HEK293 (cell line): ENCODE data around the gene ANXA4.

Experiments
- CTCF ChIA-PET: fragments of 350-600 bp; formaldehyde crosslinking; extraction: SDS; loops from one replicate; lab custom pipeline; 2021; ENCODE audit warnings: antibody characterized with exemption; lab: Yijun Ruan, JAX
- POLR2A ChIA-PET: fragments of 300-600 bp; formaldehyde crosslinking; extraction: SDS; loops from one replicate; lab custom pipeline; 2020; ENCODE audit warnings: antibody characterized with exemption, inconsistent platforms; lab: Yijun Ruan, JAX
- H3K27ac ChIP-seq: fragments of 200-500 bp; sonication (Bioruptor generic); 2 replicates; pipeline ENCODE4 v1.5.1; 2014; ENCODE audit warnings: low read depth, low read length, control low read depth, inconsistent platforms; ENCODE audit errors: extremely low read depth
- H3K36me3 ChIP-seq, 2 experiments: fragments of 200-500 bp in 1 of 2; sonication (Bioruptor generic) in 1 of 2; 1 replicate in 1 of 2; 2 replicates in 1 of 2; pipeline ENCODE4 v1.5.1; 2014 to 2017; ENCODE audit warnings: inconsistent platforms in 2 of 2, low read length in 2 of 2; ENCODE audit not compliant: control insufficient read depth in 2 of 2, insufficient read depth in 1 of 2
- H3K4me1 ChIP-seq: fragments of 200-500 bp; sonication (Bioruptor generic); 2 replicates; pipeline ENCODE4 v1.5.1; 2014; ENCODE audit warnings: mild to moderate bottlenecking, low read length, inconsistent platforms; ENCODE audit not compliant: control insufficient read depth, insufficient read depth
- H3K4me3 ChIP-seq: 2 replicates; pipeline ENCODE4 v1.5.1; 2011; ENCODE audit warnings: low read depth, mild to moderate bottlenecking, control low read depth, low read length, moderate library complexity
- H3K9me3 ChIP-seq: fragments of 200-500 bp; sonication (Bioruptor generic); 2 replicates; pipeline ENCODE4 v1.5.1; 2014; ENCODE audit warnings: low read depth, low read length, inconsistent platforms; ENCODE audit not compliant: control insufficient read depth, insufficient read depth
- YY2 ChIP-seq: fragments of 450-650 bp; formaldehyde crosslinking; IDR thresholded peaks from 2 replicates; pipeline ENCODE4 v1.5.1; 2016; ENCODE audit warnings: missing biosample characterization, missing genetic modification characterization
- ZBTB11 ChIP-seq: fragments of 450-650 bp; formaldehyde crosslinking; conservative IDR thresholded peaks from 2 replicates; pipeline ENCODE4 v1.5.1; 2016; ENCODE audit warnings: low read depth, missing biosample characterization, missing genetic modification characterization
- ZFP37 ChIP-seq: fragments of 450-650 bp; formaldehyde crosslinking; IDR thresholded peaks from 2 replicates; pipeline ENCODE4 v1.5.1; 2016; ENCODE audit warnings: missing biosample characterization, missing genetic modification characterization
- ZNF211 ChIP-seq: fragments of 450-650 bp; formaldehyde crosslinking; IDR thresholded peaks from 2 replicates; pipeline ENCODE4 v1.5.1; 2016; ENCODE audit warnings: low read depth, missing biosample characterization, missing genetic modification characterization
- ZNF221 ChIP-seq: fragments of 450-650 bp; formaldehyde crosslinking; IDR thresholded peaks from 2 replicates; pipeline ENCODE4 v1.5.1; 2017; ENCODE audit warnings: missing biosample characterization, missing genetic modification characterization, borderline replicate concordance
- ZNF248 ChIP-seq: fragments of 450-650 bp; formaldehyde crosslinking; IDR thresholded peaks from 2 replicates; pipeline ENCODE4 v1.5.1; 2017; ENCODE audit warnings: missing biosample characterization, missing genetic modification characterization
- ZNF449 ChIP-seq: fragments of 450-650 bp; formaldehyde crosslinking; IDR thresholded peaks from 2 replicates; pipeline ENCODE4 v1.5.1; 2017; ENCODE audit warnings: missing biosample characterization, mild to moderate bottlenecking, missing genetic modification characterization, moderate library complexity
- ZNF510 ChIP-seq: fragments of 450-650 bp; formaldehyde crosslinking; IDR thresholded peaks from 2 replicates; pipeline ENCODE4 v1.5.1; 2018; ENCODE audit warnings: mild to moderate bottlenecking, missing genetic modification characterization, missing biosample characterization; ENCODE audit not compliant: insufficient replicate concordance
- ZNF530 ChIP-seq: fragments of 450-650 bp; formaldehyde crosslinking; IDR thresholded peaks from 2 replicates; pipeline ENCODE4 v1.5.1; 2016; ENCODE audit warnings: low read depth, missing biosample characterization, missing genetic modification characterization
- ZNF600 ChIP-seq: fragments of 450-650 bp; formaldehyde crosslinking; IDR thresholded peaks from 2 replicates; pipeline ENCODE4 v1.5.1; 2016; ENCODE audit warnings: missing biosample characterization, missing genetic modification characterization
- ZNF670 ChIP-seq: fragments of 450-650 bp; formaldehyde crosslinking; IDR thresholded peaks from 2 replicates; pipeline ENCODE4 v1.5.1; 2016; ENCODE audit warnings: missing biosample characterization, missing genetic modification characterization, low read depth
- ZNF785 ChIP-seq: fragments of 450-650 bp; formaldehyde crosslinking; IDR thresholded peaks from 2 replicates; pipeline ENCODE4 v1.5.1; 2016; ENCODE audit warnings: missing biosample characterization, missing genetic modification characterization
- ZSCAN16 ChIP-seq: fragments of 450-650 bp; formaldehyde crosslinking; IDR thresholded peaks from 2 replicates; pipeline ENCODE4 v1.5.1; 2016; ENCODE audit warnings: missing biosample characterization, missing genetic modification characterization
- ZSCAN30 ChIP-seq: fragments of 450-650 bp; IDR thresholded peaks from 2 replicates; pipeline ENCODE4 v1.5.1; 2018; ENCODE audit warnings: missing biosample characterization, mild to moderate bottlenecking, missing genetic modification characterization, moderate library complexity
- ZSCAN4 ChIP-seq: fragments of 450-650 bp; formaldehyde crosslinking; IDR thresholded peaks from 2 replicates; pipeline ENCODE4 v1.5.1; 2017; ENCODE audit warnings: missing biosample characterization, missing genetic modification characterization

The ANXA4 gene

GRCh38 chr2:69779258-69780001 lies 37.5 kb downstream of the ANXA4 start (continued):
- TF ChIP-seq ZBTB11 (tag by site-specific recombination) (no peak), ZNF211 (tag by site-specific recombination) (no peak), ZSCAN30 (tag by site-specific recombination) (no peak), ZNF785 (tag by site-specific recombination) (no peak), ZSCAN16 (tag by site-specific recombination) (no peak), ZNF510 (tag by site-specific recombination) (no peak), ZNF530 (tag by site-specific recombination) (no peak), YY2 (tag by site-specific recombination) (no peak)

GRCh38 chr2:69780921-69781320 lies 39.0 kb downstream of the ANXA4 start:
- H3K27ac ChIP-seq: no peak overlapping the region
- no peaks in the 10 kb centered on the region for H3K36me3 ChIP-seq
- TF ChIP-seq ZNF600: no peak
- no peak for TF ChIP-seq ZBTB11 (tag by site-specific recombination)
- no peak for TF ChIP-seq ZSCAN4 (tag by site-specific recombination)
- no peak for TF ChIP-seq ZNF670 (tag by site-specific recombination)
- TF ChIP-seq ZNF221: no peak
- TF ChIP-seq ZNF248 (tag by site-specific recombination): no peak
- no peak for TF ChIP-seq ZFP37 (tag by site-specific recombination)
- TF ChIP-seq ZNF449 (tag by site-specific recombination): peak; percentile 32; the same call in 1 of the 2 replicates
- TF ChIP-seq, all 188 proteins: peak for 1
- H3K4me3 ChIP-seq: no peak overlapping the region
- no peaks in the 10 kb centered on the region for H3K9me3 ChIP-seq
- ChIA-PET POLR2A (interaction anchor here (1.0 kb wide), 1 partner anchor 39 kb away, joined by 3 read pairs; the partner anchor contains the start of gene ANXA4), CTCF (interaction anchor here (1.6 kb wide), 1 partner anchor 37 kb away, joined by 4 read pairs; no protein-coding TSS in a partner anchor)
- peaks cover 12% of the 10 kb centered on the region for H3K4me1 ChIP-seq
